ENCODE results near the gene DYRK3. TPM values are rescaled to one million over a fixed set of nuclear protein-coding genes. Genes with fewer than 3 reads are reported as not detected.

Gene DYRK3
- total and polyA plus RNA-seq, 9 of the 15 experiments (the other 6 are each of a cell fraction or from before 2014, with no cell fraction given), result 4.5 to 33.7 (median 25.7) TPM

- TF ChIP-seq HNRNPK (IDR thresholded peaks at IDR 0.05; ENCODE audit: low read depth, low read length, poor library complexity, severe bottlenecking), result no peak
- 0 out of 2 replicates have a peak, but pooled peaks have one; percentile 16 for TF ChIP-seq MTA3 (IDR thresholded peaks at IDR 0.05; ENCODE audit: borderline replicate concordance)
- no peak for TF ChIP-seq ZC3H8 (IDR thresholded peaks at IDR 0.05)
- no peak for TF ChIP-seq ZNF146 (CRISPR knock-in tag; IDR thresholded peaks at IDR 0.05; ENCODE audit: unreplicated experiment)
- no peak for TF ChIP-seq MTA2 (IDR thresholded peaks at IDR 0.05; ENCODE audit: low read depth)
- TF ChIP-seq ARID1B (IDR thresholded peaks at IDR 0.05), result no peak
- no peak for TF ChIP-seq SIX5 (IDR thresholded peaks at IDR 0.05; ENCODE audit: borderline replicate concordance in 1 of 2, insufficient read depth in 1 of 2, low read depth in 1 of 2, low read length in 2 of 2)
- no peak for TF ChIP-seq CBX3 (IDR thresholded peaks at IDR 0.05; ENCODE audit: borderline replicate concordance in 1 of 2, low read length in 2 of 2)
- no peak for TF ChIP-seq ZBTB12 (CRISPR knock-in tag; IDR thresholded peaks at IDR 0.05)
- no peak for TF ChIP-seq ZNF140 (CRISPR knock-in tag; IDR thresholded peaks at IDR 0.05)
- TF ChIP-seq TGIF2 (CRISPR knock-in tag; IDR thresholded peaks at IDR 0.05), result no peak
- no peak for TF ChIP-seq TFAM (CRISPR knock-in tag; conservative IDR thresholded peaks at IDR 0.05)
- TF ChIP-seq ZNF24 (IDR thresholded peaks at IDR 0.05), result peak; percentile 50; the same call in 1 of the 2 replicates
- TF ChIP-seq ZNF518B (CRISPR knock-in tag; IDR thresholded peaks at IDR 0.05), result no peak
- no peak for TF ChIP-seq ZNF592 (IDR thresholded peaks at IDR 0.05)
- TF ChIP-seq XRCC4 (IDR thresholded peaks at IDR 0.05; ENCODE audit: extremely low read depth, insufficient read depth, insufficient read length), result no peak
- 0 out of 2 replicates have a peak, but pooled peaks have one; percentile 52 for TF ChIP-seq TEAD4 (IDR thresholded peaks at IDR 0.05; ENCODE audit: low read length)
- TF ChIP-seq TEAD4 (CRISPR knock-in tag; IDR thresholded peaks at IDR 0.05; ENCODE audit: borderline replicate concordance), result no peak
- TF ChIP-seq FOSL1 (tag; conservative IDR thresholded peaks at IDR 0.05), result no peak; the same call in 1 of the 2 replicates
- no peak for TF ChIP-seq ZNF436 (CRISPR knock-in tag; IDR thresholded peaks at IDR 0.05)
Measured at GRCh38 chr1:206685769-206686477, 50.6 kb downstream of the DYRK3 start (continued).
